ENCODE results near the gene PTPN22.
"Not testable (repeated sequence)": the region's sequence is repeated elsewhere in the genome, so short reads cannot be mapped to it uniquely, and the experiment has no call there.

DNA sequence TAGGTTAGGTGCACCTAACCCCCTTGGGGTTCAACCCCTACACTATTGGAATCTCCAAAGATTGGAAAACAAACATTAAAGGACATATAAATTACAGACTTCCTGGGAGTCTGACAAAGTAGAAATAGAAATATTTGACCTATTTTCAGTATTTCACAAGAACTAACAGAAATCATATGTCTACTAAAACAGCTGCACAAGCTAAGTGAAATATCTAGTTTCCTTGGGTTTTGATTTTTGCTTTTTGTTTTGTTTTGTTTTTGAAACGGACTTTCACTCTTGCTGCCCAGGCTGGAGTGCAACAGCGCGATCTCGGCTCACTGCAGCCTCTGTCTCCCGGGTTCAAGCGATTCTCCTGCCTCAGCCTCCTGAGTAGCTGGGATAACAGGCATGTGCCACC lies 18.8 kb downstream of the PTPN22 start:
- TF ChIP-seq CTCF, EP300 (IDR thresholded peaks at IDR 0.05): not testable (repeated sequence)
